Right lobe of liver (tissue), 6 donors: ENCODE measurements around the gene NKD2. TPM values are rescaled to one million over a fixed set of nuclear protein-coding genes. Genes with fewer than 3 reads are reported as not detected.

Source experiments
- ATAC-seq, 4 donors: fragments of 200-7000 bp; cut with Tn5 transposase; one replicate each; pipeline ENCODE4 v1.9.1; 2020; ENCODE audit warnings: mild to moderate bottlenecking in 4 of 4, moderate library complexity in 4 of 4
- DNase-seq, 3 donors: peaks; one replicate each; pipeline ENCODE4 v3.0.0-alpha.2; 2020
- H3K27ac ChIP-seq, 3 donors: fragments of 200-600 bp; one replicate each; pipeline ENCODE4 v1.8.0; 2022
- H3K27me3 ChIP-seq, 2 donors: fragments of 200-600 bp; one replicate each; pipeline ENCODE4 v1.8.0; 2022
- H3K36me3 ChIP-seq, 4 donors: fragments of 200-600 bp; sonication (generic) in 1 of 4; one replicate each; pipeline versions ENCODE4 v1.5.1 to v1.8.0; 2017 to 2022; ENCODE audit warnings: control low read depth in 1 of 4
- H3K4me1 ChIP-seq, 4 donors: fragments of 200-600 bp; sonication (generic) in 1 of 4; one replicate each; pipeline versions ENCODE4 v1.5.1 to v1.8.0; 2017 to 2022; ENCODE audit warnings: control low read depth in 1 of 4
- H3K4me3 ChIP-seq, 3 donors: fragments of 200-600 bp; one replicate each; pipeline ENCODE4 v1.8.0; 2022
- H3K9me3 ChIP-seq, 4 donors: fragments of 200-600 bp; sonication (generic) in 1 of 4; one replicate each; pipeline versions ENCODE4 v1.5.1 to v1.8.0; 2017 to 2022; ENCODE audit warnings: control low read depth in 1 of 4
- POLR2A ChIP-seq: fragments of 450-650 bp; IDR thresholded peaks from one replicate; pipeline ENCODE4 v1.6.1; 2017; ENCODE audit warnings: antibody characterized with exemption, mild to moderate bottlenecking
- WGBS: methylation state at CpG from one replicate; pipeline ENCODE4 v1.1.6; 2018; ENCODE audit warnings: low coverage, low lambda C conversion rate; ENCODE audit not compliant: insufficient coverage; ENCODE audit errors: missing lambda C conversion rate; 5-methylcytosine and 5-hydroxymethylcytosine counted together
- intact Hi-C, 2 donors: fragments of 100-400 bp; cut with DNase I; formaldehyde crosslinking; loops; one replicate each; pipeline versions ENCODE4 v1.11.2 to v1.14.1; 2022
- total RNA-seq, 6 experiments: library from RNA; depleted of rRNA in 2 of 6; stranded (reverse); fragments of >200 nt in 2 of 6; fragmentation: NEBNext Ultra II Directional in 3 of 6; extraction: Animal tissue kit (Norgen Biotek cat#: 25700) in 3 of 6; gene quantifications; one replicate each; pipeline versions ENCODE4 v1.1.0 to v1.2.4, GENCODE V29; 2016 to 2023
- TF ChIP-seq, protein P1 (sequence below), 4 donors: fragments of 200-600 bp in 3 of 4; fragments of 450-650 bp in 1 of 4; IDR thresholded peaks; one replicate each; pipeline versions ENCODE4 v1.5.1 to v1.8.0; 2016 to 2022; ENCODE audit warnings: antibody characterized with exemption in 4 of 4, mild to moderate bottlenecking in 2 of 4
- donor health status: DM: no; HTN: yes; CAD: no.
- donor health status: DM: no; HTN: no; CAD: no.
- donor health status: DM: no; HTN: no; CAD: no.
- donor health status: DM: no; HTN: yes; CAD: no.
- donor health status: DM: no; HTN: yes; CAD: no.

Gene NKD2
- total RNA-seq, 6 experiments from 2014 or later: 0.93 to 2.9 (median 2.2) TPM

DNA sequence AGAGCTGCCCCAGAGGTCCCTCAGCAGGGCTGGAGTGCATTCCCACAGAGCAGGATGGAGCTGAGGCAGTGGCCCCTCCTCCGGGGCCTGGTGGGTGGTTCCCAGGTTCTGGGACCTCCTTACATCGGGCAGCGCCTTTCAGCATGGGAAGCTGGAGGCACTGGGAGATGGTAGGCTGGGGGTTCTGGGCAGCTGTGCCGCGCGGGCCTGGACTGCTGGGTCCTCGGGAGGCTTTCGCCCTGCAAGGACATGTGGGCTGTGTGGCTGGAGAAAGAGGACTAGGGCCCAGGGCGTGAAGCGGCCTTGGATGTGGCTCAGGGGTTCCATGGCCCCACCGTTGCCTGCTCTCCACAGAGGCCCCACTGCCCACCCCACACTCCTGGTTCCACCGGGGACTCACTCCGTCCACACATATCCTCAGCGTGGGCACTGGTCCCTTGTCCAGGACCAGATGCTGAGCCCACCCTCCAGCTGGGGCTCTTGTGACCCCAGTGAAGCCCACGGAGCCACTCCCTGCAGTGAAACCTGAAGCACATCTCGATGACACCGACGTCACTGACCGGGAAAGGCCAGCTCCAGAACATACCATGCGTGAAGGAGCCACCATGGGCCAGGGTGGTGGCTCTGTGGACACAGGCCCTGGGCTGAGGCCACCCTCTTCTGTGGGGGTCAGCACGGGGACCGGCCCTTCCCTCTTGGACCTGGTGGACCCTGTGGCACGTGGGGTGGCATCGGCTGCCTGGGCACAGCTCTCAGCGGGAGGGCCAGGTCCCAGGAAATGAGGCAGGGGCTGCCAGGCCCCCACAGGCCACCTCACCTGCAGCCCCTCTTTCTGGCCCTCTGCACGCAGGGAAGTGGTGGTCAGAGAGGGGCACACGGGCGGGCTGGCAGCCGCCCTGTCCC is 31.5 kb upstream of the NKD2 start:
- no peaks in the 10 kb centered on the region for H3K9me3 ChIP-seq
- H3K4me1 ChIP-seq: no peaks in the 10 kb centered on the region
- H3K36me3 ChIP-seq: no peaks in the 10 kb centered on the region
- no peaks in the 10 kb centered on the region for H3K27me3 ChIP-seq
- TF ChIP-seq, protein P1, sequence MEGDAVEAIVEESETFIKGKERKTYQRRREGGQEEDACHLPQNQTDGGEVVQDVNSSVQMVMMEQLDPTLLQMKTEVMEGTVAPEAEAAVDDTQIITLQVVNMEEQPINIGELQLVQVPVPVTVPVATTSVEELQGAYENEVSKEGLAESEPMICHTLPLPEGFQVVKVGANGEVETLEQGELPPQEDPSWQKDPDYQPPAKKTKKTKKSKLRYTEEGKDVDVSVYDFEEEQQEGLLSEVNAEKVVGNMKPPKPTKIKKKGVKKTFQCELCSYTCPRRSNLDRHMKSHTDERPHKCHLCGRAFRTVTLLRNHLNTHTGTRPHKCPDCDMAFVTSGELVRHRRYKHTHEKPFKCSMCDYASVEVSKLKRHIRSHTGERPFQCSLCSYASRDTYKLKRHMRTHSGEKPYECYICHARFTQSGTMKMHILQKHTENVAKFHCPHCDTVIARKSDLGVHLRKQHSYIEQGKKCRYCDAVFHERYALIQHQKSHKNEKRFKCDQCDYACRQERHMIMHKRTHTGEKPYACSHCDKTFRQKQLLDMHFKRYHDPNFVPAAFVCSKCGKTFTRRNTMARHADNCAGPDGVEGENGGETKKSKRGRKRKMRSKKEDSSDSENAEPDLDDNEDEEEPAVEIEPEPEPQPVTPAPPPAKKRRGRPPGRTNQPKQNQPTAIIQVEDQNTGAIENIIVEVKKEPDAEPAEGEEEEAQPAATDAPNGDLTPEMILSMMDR (IDR thresholded peaks at IDR 0.05): no peak
- TF ChIP-seq POLR2A: no peak
- 90% methylated on average over 2 of the region's 29 CpGs for WGBS
- H3K27ac ChIP-seq: no peak overlapping the region
- H3K4me3 ChIP-seq: no peak overlapping the region
- DNase-seq (peak in 1 of 3 donors; percentile 37), ATAC-seq (peak in 2 of 4 donors; percentile 14 to 44)
- intact Hi-C loops: no loop called here

DNA sequence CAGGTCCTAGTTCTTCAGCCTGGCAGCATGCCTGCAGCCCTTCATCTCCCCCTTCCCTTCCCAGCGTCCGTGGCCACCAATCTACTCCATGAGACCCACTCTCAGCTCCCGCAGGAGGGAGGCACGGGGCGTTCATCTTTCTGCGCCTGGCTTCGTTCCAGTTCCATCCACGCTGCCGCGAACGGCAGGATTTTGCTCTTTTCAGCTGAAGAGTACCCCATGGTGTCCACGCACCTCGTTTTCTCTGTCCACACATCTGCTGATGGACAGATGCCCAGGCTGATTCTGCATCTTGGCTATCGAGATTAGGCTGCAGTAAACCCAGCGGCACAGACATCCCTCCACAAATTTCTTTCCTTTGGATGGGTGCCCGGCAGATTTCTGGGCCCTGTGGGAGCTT is 30.5 kb upstream of the NKD2 start:
- H3K4me3 ChIP-seq: no peak overlapping the region
- H3K4me1 ChIP-seq: no peaks in the 10 kb centered on the region
- WGBS: 65% methylated on average over 16 of the region's 16 CpGs
- ATAC-seq: no peak
- no peaks in the 10 kb centered on the region for H3K27me3 ChIP-seq
- H3K9me3 ChIP-seq: no peaks in the 10 kb centered on the region
- TF ChIP-seq, protein P1 (IDR thresholded peaks at IDR 0.05): no peak
- TF ChIP-seq POLR2A: no peak
- H3K36me3 ChIP-seq: no peaks in the 10 kb centered on the region
- H3K27ac ChIP-seq: no peak overlapping the region
- DNase-seq: peak in 1 of 3 donors; percentile 38
- intact Hi-C loops: no loop called here

DNA sequence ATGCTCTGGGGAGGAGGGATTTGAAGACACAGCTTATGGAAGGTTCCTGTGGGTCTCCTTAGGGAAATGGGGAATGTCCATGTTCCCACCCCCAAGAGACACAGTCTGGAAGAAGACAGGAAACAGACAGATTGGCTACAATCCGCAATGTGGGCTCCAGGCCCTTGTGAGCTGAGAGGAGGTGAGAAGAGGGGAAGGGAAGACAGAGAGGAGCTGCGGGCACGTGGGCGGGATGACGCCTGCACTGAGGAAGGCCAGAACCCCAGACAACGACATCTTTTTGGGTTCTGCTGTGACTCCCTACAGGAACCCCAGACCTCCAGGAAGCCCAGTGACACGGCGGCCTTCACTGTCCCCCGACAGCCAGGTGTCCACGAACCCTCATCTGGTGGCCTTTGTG is 29.9 kb upstream of the NKD2 start:
- Histone ChIP-seq H3K27me3 (no peaks in the 10 kb centered on the region), H3K36me3 (no peaks in the 10 kb centered on the region), H3K9me3 (no peaks in the 10 kb centered on the region), H3K4me3 (no peak overlapping the region), H3K27ac (no peak overlapping the region), H3K4me1 (no peaks in the 10 kb centered on the region)
- no peak for ATAC-seq
- no peak for DNase-seq
- intact Hi-C loops: no loop called here
- WGBS: 23% methylated on average over 3 of the region's 10 CpGs
- TF ChIP-seq POLR2A: no peak
- TF ChIP-seq, protein P1 (IDR thresholded peaks at IDR 0.05): no peak

DNA sequence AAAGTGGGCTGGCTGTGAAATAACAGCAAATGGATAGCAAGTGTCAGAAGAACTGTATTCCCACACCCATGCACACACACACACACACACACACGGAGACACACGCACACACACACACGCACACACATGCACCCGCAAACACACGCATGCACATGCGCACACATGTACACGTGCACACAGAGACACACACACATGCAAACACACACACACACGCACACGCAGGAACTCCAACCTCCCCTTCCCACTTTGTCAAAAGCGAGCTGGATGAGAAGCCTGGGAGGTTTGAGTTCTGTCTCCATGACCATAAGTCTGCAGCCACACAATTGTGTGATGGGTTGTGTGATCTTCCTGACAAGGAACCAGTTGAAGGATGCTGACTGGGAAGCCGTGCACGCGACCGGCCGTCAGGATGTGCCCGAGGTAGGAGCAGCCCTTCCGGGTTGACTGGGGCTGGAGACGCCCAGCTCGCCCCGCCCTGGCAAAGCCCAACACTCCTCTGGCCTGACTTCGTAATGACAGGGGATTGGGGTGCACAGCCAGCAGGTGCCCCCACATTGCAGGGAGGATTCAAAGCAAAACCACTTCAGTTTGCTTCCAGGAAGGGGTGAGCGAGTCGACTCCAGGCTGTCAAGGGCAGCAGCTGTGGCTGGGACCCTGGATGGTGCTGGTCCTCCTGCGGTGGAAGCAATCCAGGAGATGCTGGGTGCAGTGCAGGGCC is 29.3 kb upstream of the NKD2 start:
- no peak overlapping the region for H3K27ac ChIP-seq
- WGBS: 78% methylated on average over 16 of the region's 24 CpGs
- ATAC-seq: no peak

More for the DNA sequence above, 29.3 kb upstream of the NKD2 start:
- TF ChIP-seq POLR2A: no peak
- TF ChIP-seq, protein P1 (IDR thresholded peaks at IDR 0.05): no peak
- Histone ChIP-seq H3K36me3 (no peaks in the 10 kb centered on the region), H3K4me1 (no peaks in the 10 kb centered on the region), H3K4me3 (no peak overlapping the region), H3K27me3 (no peaks in the 10 kb centered on the region), H3K9me3 (no peaks in the 10 kb centered on the region)
- intact Hi-C loops: no loop called here
- no peak for DNase-seq
